CD14-positive monocyte (primary cell): Measurements from ENCODE around the gene SEMA4D. TPM values are rescaled to one million over a fixed set of nuclear protein-coding genes. Genes with fewer than 3 reads are reported as not detected.
A peak's percentile ranks its signal among the peaks of the same experiment; 100 is the strongest.

Experiments
- DNase-seq, 3 donors: peaks; one replicate each; pipeline ENCODE4 v3.0.0-alpha.2; 2011 to 2022
- H2AFZ ChIP-seq: 2 replicates; pipeline ENCODE4 v1.6.0; 2012; ENCODE audit warnings: mild to moderate bottlenecking, low read depth, low read length, inconsistent platforms; ENCODE audit not compliant: insufficient read depth, poor library complexity, severe bottlenecking
- H3K27ac ChIP-seq, 2 donors: 1 replicate in 1 of 2; 2 replicates in 1 of 2; pipeline ENCODE4 v1.5.1; 2012 to 2013; ENCODE audit warnings: low read length in 2 of 2, control low read depth in 1 of 2, inconsistent platforms in 1 of 2, low read depth in 1 of 2, mild to moderate bottlenecking in 1 of 2
- H3K27me3 ChIP-seq, 2 donors: one replicate each; pipeline versions ENCODE4 v1.6.0 to v1.6.1; 2011 to 2013; ENCODE audit warnings: low read length in 2 of 2; ENCODE audit not compliant: control insufficient read depth in 2 of 2, insufficient read depth in 2 of 2
- H3K36me3 ChIP-seq, 2 donors: replicated peaks in 1 of 2; 1 replicate in 1 of 2; 2 replicates in 1 of 2; pipeline versions ENCODE4 v1.5.1 to v1.6.1; 2012 to 2013; ENCODE audit warnings: low read length in 2 of 2, control low read depth in 1 of 2, inconsistent platforms in 1 of 2, mild to moderate bottlenecking in 1 of 2; ENCODE audit not compliant: insufficient read depth in 2 of 2, control insufficient read depth in 1 of 2
- H3K4me1 ChIP-seq, 2 donors: 1 replicate in 1 of 2; 2 replicates in 1 of 2; pipeline versions ENCODE4 v1.5.1 to v1.6.1; 2012 to 2013; ENCODE audit warnings: low read length in 2 of 2, control low read depth in 1 of 2, inconsistent platforms in 1 of 2, mild to moderate bottlenecking in 1 of 2, moderate library complexity in 1 of 2; ENCODE audit not compliant: insufficient read depth in 2 of 2, control insufficient read depth in 1 of 2
- H3K4me2 ChIP-seq: replicated peaks from 2 replicates; pipeline ENCODE3; 2012; ENCODE audit warnings: low read length, moderate library complexity, mild to moderate bottlenecking; ENCODE audit not compliant: poor library complexity, severe bottlenecking; ENCODE audit errors: extremely low read depth
- H3K4me3 ChIP-seq, 3 experiments: fragments of 200-600 bp in 1 of 3; sonication (generic) in 1 of 3; replicated peaks in 1 of 3; 1 replicate in 2 of 3; 2 replicates in 1 of 3; pipeline ENCODE4 v1.5.1; 2011 to 2013; ENCODE audit warnings: low read length in 3 of 3, mild to moderate bottlenecking in 3 of 3, control low read depth in 2 of 3, low read depth in 2 of 3, inconsistent platforms in 1 of 3, moderate library complexity in 1 of 3
- H3K79me2 ChIP-seq: 2 replicates; pipeline ENCODE4 v1.6.0; 2012; ENCODE audit warnings: mild to moderate bottlenecking, control low read depth, inconsistent platforms, low read length, moderate library complexity; ENCODE audit not compliant: insufficient read depth
- H3K9ac ChIP-seq: 2 replicates; pipeline ENCODE4 v1.6.0; 2017; ENCODE audit warnings: low read length, mild to moderate bottlenecking; ENCODE audit not compliant: insufficient read depth, poor library complexity, severe bottlenecking
- H3K9me3 ChIP-seq, 2 donors: replicated peaks in 1 of 2; 1 replicate in 1 of 2; 2 replicates in 1 of 2; pipeline versions ENCODE4 v1.5.1 to v1.6.1; 2012 to 2013; ENCODE audit warnings: low read length in 2 of 2, control low read depth in 1 of 2; ENCODE audit not compliant: control insufficient read depth in 1 of 2, insufficient read depth in 1 of 2
- H4K20me1 ChIP-seq: 2 replicates; pipeline ENCODE4 v1.6.0; 2012; ENCODE audit warnings: mild to moderate bottlenecking, low read length, control low read depth, moderate library complexity; ENCODE audit not compliant: insufficient read depth
- H3K27ac Mint-ChIP-seq, 7 donors: one replicate each; pipeline ENCODE4 v1.8.0; 2020; ENCODE audit warnings: mild to moderate bottlenecking in 7 of 7, mixed read lengths in 7 of 7, moderate library complexity in 6 of 7, inconsistent platforms in 2 of 7
- H3K27me3 Mint-ChIP-seq, 3 donors: one replicate each; pipeline ENCODE4 v1.8.0; 2021 to 2022; ENCODE audit warnings: low read depth in 3 of 3, mild to moderate bottlenecking in 3 of 3, mixed read lengths in 3 of 3, moderate library complexity in 3 of 3, inconsistent platforms in 1 of 3
- H3K36me3 Mint-ChIP-seq, 2 donors: one replicate each; pipeline ENCODE4 v1.8.0; 2020; ENCODE audit warnings: mixed read lengths in 2 of 2, inconsistent platforms in 1 of 2, mild to moderate bottlenecking in 1 of 2
- H3K4me1 Mint-ChIP-seq: one replicate; pipeline ENCODE4 v1.8.0; 2020; ENCODE audit warnings: mild to moderate bottlenecking, mixed read lengths
- H3K4me3 Mint-ChIP-seq, 2 donors: one replicate each; pipeline ENCODE4 v1.8.0; 2020; ENCODE audit warnings: mild to moderate bottlenecking in 2 of 2, mixed read lengths in 2 of 2, moderate library complexity in 1 of 2
- H3K9me3 Mint-ChIP-seq, 7 donors: one replicate each; pipeline ENCODE4 v1.8.0; 2020 to 2022; ENCODE audit warnings: mixed read lengths in 7 of 7, mild to moderate bottlenecking in 6 of 7, moderate library complexity in 6 of 7, inconsistent platforms in 2 of 7
- CTCF ChIP-seq: fragments of 200-600 bp; IDR thresholded peaks from one replicate; pipeline ENCODE4 v1.8.0; 2022; ENCODE audit warnings: antibody characterized with exemption, mild to moderate bottlenecking
- WGBS: methylation state at CpG from one replicate; pipeline ENCODE4 v1.1.5; 2013; ENCODE audit warnings: missing lambda C conversion rate; ENCODE audit not compliant: insufficient coverage; 5-methylcytosine and 5-hydroxymethylcytosine counted together
- intact Hi-C, 2 donors: fragments of 100-400 bp; cut with micrococcal nuclease; formaldehyde crosslinking; loops; one replicate each; pipeline versions ENCODE4 v1.15.0 to v1.15.1; 2023
- polyA plus RNA-seq, 3 donors: library from polyadenylated mRNA; depleted of rRNA in 1 of 3; unstranded in 2 of 3; stranded (reverse) in 1 of 3; fragments of 300-500 nt in 2 of 3; fragments of >200 nt in 1 of 3; fragmentation: Illumina TruSeq in 2 of 3; gene quantifications; 1 replicate in 2 of 3; 2 replicates in 1 of 3; pipeline ENCODE4 v1.2.3, GENCODE V29; 2012 to 2021

SEMA4D gene
- polyA plus RNA-seq, 3 donors = 28.2 to 117 (median 28.6) TPM

DNA sequence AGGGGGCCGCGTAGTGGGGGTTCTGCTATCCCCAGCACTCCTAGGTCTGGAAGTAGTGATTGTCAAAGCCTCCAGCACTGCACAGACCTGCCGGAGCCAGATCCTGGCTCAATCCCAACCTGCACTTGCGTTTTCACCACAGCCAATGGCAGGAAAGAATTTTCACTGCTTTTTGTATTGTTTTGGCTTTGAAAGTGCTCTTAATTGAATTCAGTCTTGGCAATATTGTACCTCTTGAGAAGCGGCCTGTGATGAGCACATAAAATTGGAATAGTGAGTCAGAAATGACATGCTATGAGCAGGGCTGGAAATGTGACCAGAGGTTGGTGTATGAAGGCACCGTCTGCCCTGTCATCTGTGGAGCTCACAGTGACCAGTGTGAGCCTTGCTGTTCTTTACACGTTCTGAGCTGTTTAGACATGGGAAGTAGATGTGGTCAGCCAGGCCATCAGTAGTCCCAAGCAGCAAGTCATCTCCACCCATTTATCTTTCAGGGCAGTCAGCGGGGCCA lies 138.1 kb downstream of the SEMA4D start:
- H3K27me3 ChIP-seq = no peaks in the 10 kb centered on the region
- H2AFZ ChIP-seq = no peak overlapping the region
- Mint-ChIP-seq H3K36me3 (peaks cover 81 to 88% of the 10 kb centered on the region in 2 donors), H3K4me3 (no peak overlapping the region), H3K27ac (peak overlapping the region in 2 of 7 donors; percentile 17 to 43), H3K9me3 (no peaks in the 10 kb centered on the region), H3K4me1 (peaks cover 6% of the 10 kb centered on the region), H3K27me3 (peaks cover 0 to 3% (median 0%) of the 10 kb centered on the region in 3 donors)
- H3K27ac ChIP-seq = peak overlapping the region in 1 of 2 donors; percentile 33
- H3K4me1 ChIP-seq = no peaks in the 10 kb centered on the region
- H3K4me3 ChIP-seq = no peak overlapping the region
- WGBS = 97% methylated on average over 4 of the region's 8 CpGs
- no peaks in the 10 kb centered on the region for H3K79me2 ChIP-seq
- TF ChIP-seq CTCF = no peak
- peaks cover 53% of the 10 kb centered on the region for H4K20me1 ChIP-seq
- no peak overlapping the region for H3K9ac ChIP-seq
- DNase-seq = no peak
- intact Hi-C loops = no loop called here
- peaks cover 79 to 96% of the 10 kb centered on the region in 2 donors for H3K36me3 ChIP-seq
- no peak overlapping the region for H3K4me2 ChIP-seq
- no peaks in the 10 kb centered on the region for H3K9me3 ChIP-seq

DNA sequence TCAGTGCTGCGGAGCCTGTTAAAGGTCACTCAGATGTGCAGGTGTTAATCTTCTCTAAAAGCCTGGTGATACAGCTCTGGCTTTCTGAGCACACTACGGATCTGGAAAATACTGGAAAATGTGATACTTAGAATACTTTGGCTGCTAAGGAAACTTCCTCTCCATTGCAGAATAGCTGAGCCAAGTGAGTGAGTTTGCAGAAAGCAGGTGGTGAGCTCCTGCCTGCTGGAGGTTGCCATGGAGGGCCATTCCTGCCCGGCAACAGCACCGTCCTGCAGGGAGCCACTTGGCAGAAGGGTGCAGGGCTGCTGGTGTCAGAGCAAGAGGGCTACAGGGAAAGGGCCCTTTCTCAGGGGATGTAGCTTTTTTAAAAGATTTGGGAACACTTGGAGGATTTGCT lies 138.9 kb downstream of the SEMA4D start:
- no peak overlapping the region for H3K9ac ChIP-seq
- H3K79me2 ChIP-seq = no peaks in the 10 kb centered on the region
- no peak for TF ChIP-seq CTCF
- peak overlapping the region in 1 of 2 donors; percentile 2 for H3K27ac ChIP-seq
- peaks cover 89 to 90% of the 10 kb centered on the region in 2 donors for H3K36me3 Mint-ChIP-seq
- no peaks in the 10 kb centered on the region for H3K9me3 ChIP-seq
- H3K36me3 ChIP-seq = peaks cover 88 to 100% of the 10 kb centered on the region in 2 donors
- H4K20me1 ChIP-seq = peaks cover 45% of the 10 kb centered on the region
- no peak overlapping the region for H3K4me2 ChIP-seq
- intact Hi-C loops = no loop called here
- H3K27me3 Mint-ChIP-seq = peaks cover 0 to 3% (median 0%) of the 10 kb centered on the region in 3 donors
- WGBS = 39% methylated on average over 4 of the region's 4 CpGs
- no peaks in the 10 kb centered on the region for H3K4me1 ChIP-seq
- no peaks in the 10 kb centered on the region for H3K27me3 ChIP-seq
- no peak overlapping the region for H3K27ac Mint-ChIP-seq
- H3K4me1 Mint-ChIP-seq = peaks cover 6% of the 10 kb centered on the region
- no peak overlapping the region for H3K4me3 ChIP-seq
- no peaks in the 10 kb centered on the region for H3K9me3 Mint-ChIP-seq
- no peak overlapping the region for H3K4me3 Mint-ChIP-seq
- no peak for DNase-seq
- no peak overlapping the region for H2AFZ ChIP-seq
